ENCODE measurements around the gene MBNL2. TPM values are rescaled to one million over a fixed set of nuclear protein-coding genes. Genes with fewer than 3 reads are reported as not detected.

Gene MBNL2
- total and polyA plus RNA-seq, 2 of the 13 experiments (the other 11 are each of a cell fraction or from before 2014, with no cell fraction given): 30.8 to 59.0 TPM

DNA sequence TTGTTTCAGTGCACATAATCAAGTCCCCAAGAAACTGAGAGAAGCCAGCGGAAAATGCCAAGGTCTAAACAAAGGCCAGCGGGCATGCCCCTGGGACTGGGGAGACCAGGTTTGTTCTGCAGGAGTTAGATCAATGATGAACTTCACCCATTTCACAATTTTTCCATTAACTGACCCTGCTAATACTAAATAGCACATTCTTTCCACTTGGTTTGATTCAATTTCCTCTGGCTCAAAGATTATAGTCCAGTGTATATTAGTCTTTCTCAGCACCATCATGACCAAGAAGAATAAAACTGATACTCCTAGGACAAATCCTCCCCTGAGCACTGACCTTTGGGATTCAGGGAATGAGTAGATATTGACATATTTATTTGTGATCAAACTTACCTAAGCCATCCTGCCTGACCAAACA lies 66.4 kb downstream of the MBNL2 start (continued):
- no peak for TF ChIP-seq ZNF691 (CRISPR knock-in tag; IDR thresholded peaks at IDR 0.05; ENCODE audit: borderline replicate concordance, low read depth)
- no peak for TF ChIP-seq HMG20A (CRISPR knock-in tag; IDR thresholded peaks at IDR 0.05; ENCODE audit: borderline replicate concordance)
- TF ChIP-seq ZNF274 (CRISPR knock-in tag; IDR thresholded peaks at IDR 0.05): no peak
- no peak for TF ChIP-seq ZNF546 (CRISPR knock-in tag; conservative IDR thresholded peaks at IDR 0.05)
- TF ChIP-seq ZSCAN29 (CRISPR knock-in tag; conservative IDR thresholded peaks at IDR 0.05): no peak
- TF ChIP-seq, protein P1, sequence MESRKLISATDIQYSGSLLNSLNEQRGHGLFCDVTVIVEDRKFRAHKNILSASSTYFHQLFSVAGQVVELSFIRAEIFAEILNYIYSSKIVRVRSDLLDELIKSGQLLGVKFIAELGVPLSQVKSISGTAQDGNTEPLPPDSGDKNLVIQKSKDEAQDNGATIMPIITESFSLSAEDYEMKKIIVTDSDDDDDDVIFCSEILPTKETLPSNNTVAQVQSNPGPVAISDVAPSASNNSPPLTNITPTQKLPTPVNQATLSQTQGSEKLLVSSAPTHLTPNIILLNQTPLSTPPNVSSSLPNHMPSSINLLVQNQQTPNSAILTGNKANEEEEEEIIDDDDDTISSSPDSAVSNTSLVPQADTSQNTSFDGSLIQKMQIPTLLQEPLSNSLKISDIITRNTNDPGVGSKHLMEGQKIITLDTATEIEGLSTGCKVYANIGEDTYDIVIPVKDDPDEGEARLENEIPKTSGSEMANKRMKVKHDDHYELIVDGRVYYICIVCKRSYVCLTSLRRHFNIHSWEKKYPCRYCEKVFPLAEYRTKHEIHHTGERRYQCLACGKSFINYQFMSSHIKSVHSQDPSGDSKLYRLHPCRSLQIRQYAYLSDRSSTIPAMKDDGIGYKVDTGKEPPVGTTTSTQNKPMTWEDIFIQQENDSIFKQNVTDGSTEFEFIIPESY (CRISPR knock-in tag; IDR thresholded peaks at IDR 0.05): peak; percentile 85
- no peak for TF ChIP-seq GPBP1L1 (CRISPR knock-in tag; IDR thresholded peaks at IDR 0.05)
- TF ChIP-seq PRDM4 (CRISPR knock-in tag; IDR thresholded peaks at IDR 0.05; ENCODE audit: borderline replicate concordance): no peak
- TF ChIP-seq ZNF615 (CRISPR knock-in tag; IDR thresholded peaks at IDR 0.05; ENCODE audit: borderline replicate concordance): no peak
- no peak for TF ChIP-seq NR1H2 (CRISPR knock-in tag; IDR thresholded peaks at IDR 0.05; ENCODE audit: borderline replicate concordance, low read depth)
- TF ChIP-seq THAP9 (CRISPR knock-in tag; IDR thresholded peaks at IDR 0.05; ENCODE audit: borderline replicate concordance): no peak
- TF ChIP-seq SCMH1 (CRISPR knock-in tag; IDR thresholded peaks at IDR 0.05; ENCODE audit: borderline replicate concordance): no peak
- TF ChIP-seq, protein P2, sequence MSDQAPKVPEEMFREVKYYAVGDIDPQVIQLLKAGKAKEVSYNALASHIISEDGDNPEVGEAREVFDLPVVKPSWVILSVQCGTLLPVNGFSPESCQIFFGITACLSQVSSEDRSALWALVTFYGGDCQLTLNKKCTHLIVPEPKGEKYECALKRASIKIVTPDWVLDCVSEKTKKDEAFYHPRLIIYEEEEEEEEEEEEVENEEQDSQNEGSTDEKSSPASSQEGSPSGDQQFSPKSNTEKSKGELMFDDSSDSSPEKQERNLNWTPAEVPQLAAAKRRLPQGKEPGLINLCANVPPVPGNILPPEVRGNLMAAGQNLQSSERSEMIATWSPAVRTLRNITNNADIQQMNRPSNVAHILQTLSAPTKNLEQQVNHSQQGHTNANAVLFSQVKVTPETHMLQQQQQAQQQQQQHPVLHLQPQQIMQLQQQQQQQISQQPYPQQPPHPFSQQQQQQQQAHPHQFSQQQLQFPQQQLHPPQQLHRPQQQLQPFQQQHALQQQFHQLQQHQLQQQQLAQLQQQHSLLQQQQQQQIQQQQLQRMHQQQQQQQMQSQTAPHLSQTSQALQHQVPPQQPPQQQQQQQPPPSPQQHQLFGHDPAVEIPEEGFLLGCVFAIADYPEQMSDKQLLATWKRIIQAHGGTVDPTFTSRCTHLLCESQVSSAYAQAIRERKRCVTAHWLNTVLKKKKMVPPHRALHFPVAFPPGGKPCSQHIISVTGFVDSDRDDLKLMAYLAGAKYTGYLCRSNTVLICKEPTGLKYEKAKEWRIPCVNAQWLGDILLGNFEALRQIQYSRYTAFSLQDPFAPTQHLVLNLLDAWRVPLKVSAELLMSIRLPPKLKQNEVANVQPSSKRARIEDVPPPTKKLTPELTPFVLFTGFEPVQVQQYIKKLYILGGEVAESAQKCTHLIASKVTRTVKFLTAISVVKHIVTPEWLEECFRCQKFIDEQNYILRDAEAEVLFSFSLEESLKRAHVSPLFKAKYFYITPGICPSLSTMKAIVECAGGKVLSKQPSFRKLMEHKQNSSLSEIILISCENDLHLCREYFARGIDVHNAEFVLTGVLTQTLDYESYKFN (CRISPR knock-in tag; conservative IDR thresholded peaks at IDR 0.05): peak; percentile 76
- peak; percentile 45; the same call in 1 of the 2 replicates for TF ChIP-seq ZNF263 (CRISPR knock-in tag; IDR thresholded peaks at IDR 0.05)
- TF ChIP-seq CEBPB (IDR thresholded peaks at IDR 0.05; ENCODE audit: borderline replicate concordance, low read depth, low read length): peak; percentile 65; the same call in 1 of the 2 replicates
- TF ChIP-seq TCF7 (IDR thresholded peaks at IDR 0.05; ENCODE audit: low read depth): no peak
